ENCODE measurements around the gene KIF3B.

KIF3B gene

GRCh38 chr20:32356622-32357374, 79.3 kb downstream of the KIF3B start:
- DNase-seq (ENCODE audit: insufficient read length, low spot score) (no peak), FAIRE-seq (no peak)
- no peak for TF ChIP-seq POLR2A (IDR thresholded peaks at IDR 0.05; ENCODE audit: low read depth, low read length)

GRCh38 chr20:32357375-32357868, 80.0 kb downstream of the KIF3B start:
- DNase-seq (ENCODE audit: insufficient read length, low spot score) (peak; percentile 35), FAIRE-seq (no peak)
- no peak for TF ChIP-seq POLR2A (IDR thresholded peaks at IDR 0.05; ENCODE audit: low read depth, low read length)

- FAIRE-seq (no peak), DNase-seq (ENCODE audit: insufficient read length, low spot score) (peak; percentile 89)
- peak; percentile 62 for TF ChIP-seq POLR2A (IDR thresholded peaks at IDR 0.05; ENCODE audit: low read depth, low read length)
Measured at GRCh38 chr20:32357869-32358631, 80.6 kb downstream of the KIF3B start, which contains the start of gene ASXL1. Gene ASXL1 (plus strand): TSS chr20:32358331. CDS start chr20:32358776, 445 bp downstream.

GRCh38 chr20:32358632-32358882, 81.1 kb downstream of the KIF3B start:
- DNase-seq (ENCODE audit: insufficient read length, low spot score) (no peak), FAIRE-seq (no peak)
- TF ChIP-seq POLR2A (IDR thresholded peaks at IDR 0.05; ENCODE audit: low read depth, low read length): no peak

GRCh38 chr20:32358883-32359632, 81.6 kb downstream of the KIF3B start:
- no peak for DNase-seq (ENCODE audit: insufficient read length, low spot score)
- TF ChIP-seq POLR2A (IDR thresholded peaks at IDR 0.05; ENCODE audit: low read depth, low read length): peak; percentile 86
- FAIRE-seq: no peak

- no peak for FAIRE-seq
- no peak for DNase-seq (ENCODE audit: insufficient read length, low spot score)
Measured at GRCh38 chr20:32359633-32360332, 82.3 kb downstream of the KIF3B start.

GRCh38 chr20:32360333-32360634, 82.8 kb downstream of the KIF3B start:
- no peak for FAIRE-seq
- no peak for TF ChIP-seq POLR2A (IDR thresholded peaks at IDR 0.05; ENCODE audit: low read depth, low read length)
- no peak for DNase-seq (ENCODE audit: insufficient read length, low spot score)

More at GRCh38 chr20:32359633-32360332, 82.3 kb downstream of the KIF3B start:
- TF ChIP-seq POLR2A (IDR thresholded peaks at IDR 0.05; ENCODE audit: low read depth, low read length): no peak

GRCh38 chr20:32362901-32363364, 85.5 kb downstream of the KIF3B start:
- DNase-seq (ENCODE audit: insufficient read length, low spot score) (no peak), FAIRE-seq (no peak)
- TF ChIP-seq POLR2A (IDR thresholded peaks at IDR 0.05; ENCODE audit: low read depth, low read length): no peak

GRCh38 chr20:32363492-32363891, 86.0 kb downstream of the KIF3B start:
- TF ChIP-seq POLR2A (IDR thresholded peaks at IDR 0.05; ENCODE audit: low read depth, low read length): no peak
- DNase-seq (ENCODE audit: insufficient read length, low spot score): no peak
- FAIRE-seq: no peak

- no peak for TF ChIP-seq POLR2A (IDR thresholded peaks at IDR 0.05; ENCODE audit: low read depth, low read length)
- FAIRE-seq (no peak), DNase-seq (ENCODE audit: insufficient read length, low spot score) (no peak)
Measured at GRCh38 chr20:32364554-32365208, 87.2 kb downstream of the KIF3B start.

- FAIRE-seq (no peak), DNase-seq (ENCODE audit: insufficient read length, low spot score) (no peak)
- no peak for TF ChIP-seq POLR2A (IDR thresholded peaks at IDR 0.05; ENCODE audit: low read depth, low read length)
Measured at GRCh38 chr20:32365564-32365963, 88.1 kb downstream of the KIF3B start.

- no peak for FAIRE-seq
Measured at GRCh38 chr20:32366380-32366779, 88.9 kb downstream of the KIF3B start.

GRCh38 chr20:32368323-32368722, 90.9 kb downstream of the KIF3B start:
- TF ChIP-seq POLR2A (IDR thresholded peaks at IDR 0.05; ENCODE audit: low read depth, low read length): no peak
- DNase-seq (ENCODE audit: insufficient read length, low spot score): no peak
- no peak for FAIRE-seq

More at GRCh38 chr20:32366380-32366779, 88.9 kb downstream of the KIF3B start:
- no peak for DNase-seq (ENCODE audit: insufficient read length, low spot score)
- no peak for TF ChIP-seq POLR2A (IDR thresholded peaks at IDR 0.05; ENCODE audit: low read depth, low read length)

Data from H54 (cell line).